Heart left ventricle (tissue), 16 donors: ENCODE results near the gene NECTIN1. TPM values are rescaled to one million over a fixed set of nuclear protein-coding genes. Genes with fewer than 3 reads are reported as not detected.

Source experiments
- ATAC-seq, 4 donors: fragments of 200-7000 bp; cut with Tn5 transposase; one replicate each; pipeline ENCODE4 v1.9.1; 2020 to 2022; ENCODE audit warnings: moderate library complexity in 4 of 4, mild to moderate bottlenecking in 3 of 4, moderate number of reproducible peaks in 1 of 4
- DNase-seq, 5 donors: peaks; one replicate each; pipeline ENCODE4 v3.0.0-alpha.2; 2020
- H3K27ac ChIP-seq, 12 donors: fragments of 200-600 bp; sonication (generic) in 4 of 12; one replicate each; pipeline versions ENCODE4 v1.5.0 to v1.8.0; 2016 to 2022; ENCODE audit warnings: mild to moderate bottlenecking in 2 of 12
- H3K27me3 ChIP-seq, 9 donors: fragments of 200-600 bp; sonication (generic) in 2 of 9; one replicate each; pipeline versions ENCODE4 v1.5.1 to v1.8.0; 2016 to 2022; ENCODE audit warnings: mild to moderate bottlenecking in 3 of 9
- H3K36me3 ChIP-seq, 9 donors: fragments of 200-600 bp; sonication (generic) in 2 of 9; one replicate each; pipeline versions ENCODE4 v1.5.0 to v1.8.0; 2018 to 2022; ENCODE audit warnings: mild to moderate bottlenecking in 2 of 9
- H3K4me1 ChIP-seq, 12 donors: fragments of 200-600 bp; sonication (generic) in 4 of 12; one replicate each; pipeline versions ENCODE4 v1.5.0 to v1.8.0; 2016 to 2022; ENCODE audit warnings: mild to moderate bottlenecking in 3 of 12
- H3K4me3 ChIP-seq, 12 donors: fragments of 200-600 bp; sonication (generic) in 4 of 12; one replicate each; pipeline versions ENCODE4 v1.5.0 to v1.8.0; 2017 to 2022; ENCODE audit warnings: mild to moderate bottlenecking in 9 of 12, moderate library complexity in 4 of 12
- H3K9me3 ChIP-seq, 12 donors: fragments of 200-600 bp; sonication (generic) in 4 of 12; one replicate each; pipeline versions ENCODE4 v1.5.0 to v1.8.0; 2016 to 2022; ENCODE audit warnings: mild to moderate bottlenecking in 1 of 12
- CTCF ChIP-seq, 12 donors: fragments of 200-600 bp; sonication (generic) in 4 of 12; IDR thresholded peaks; one replicate each; pipeline versions ENCODE4 v1.5.0 to v1.8.0; 2018 to 2022; ENCODE audit warnings: antibody characterized with exemption in 12 of 12, mild to moderate bottlenecking in 5 of 12
- POLR2A ChIP-seq, 2 donors: fragments of 450-650 bp; IDR thresholded peaks; one replicate each; pipeline ENCODE4 v1.6.1; 2017; ENCODE audit warnings: antibody characterized with exemption in 2 of 2, mild to moderate bottlenecking in 2 of 2, moderate library complexity in 2 of 2
- WGBS, 4 donors: extraction: QIAGEN DNeasy Blood & Tissue Kit in 2 of 4; methylation state at CpG; one replicate each; pipeline versions ENCODE4 v1.1.5 to v1.1.7; 2013 to 2018; 5-methylcytosine and 5-hydroxymethylcytosine counted together
- intact Hi-C, 10 donors: fragments of 100-400 bp; cut with DNase I; formaldehyde crosslinking; loops; one replicate each; pipeline versions ENCODE4 v1.11.1 to v1.14.2; 2022
- polyA plus RNA-seq, 2 donors: library from polyadenylated mRNA; stranded (reverse); fragments of 200-250 nt; gene quantifications; one replicate each; pipeline ENCODE4 v1.2.3, GENCODE V29; 2013
- total RNA-seq, 9 donors: library from RNA; depleted of rRNA in 2 of 9; stranded (reverse); fragments of >200 nt in 2 of 9; fragmentation: NEBNext Ultra II Directional in 3 of 9; extraction: Animal tissue kit (Norgen Biotek cat#: 25700) in 3 of 9; gene quantifications; one replicate each; pipeline versions ENCODE4 v1.1.0 to v1.2.4, GENCODE V29; 2016 to 2023
- donor health status: ischemic (EF 13 %, LVEDD 7.1; RV severe dilation, severe dysfunction).
- donor health status: healthy with polysubstance abuse.
- donor health status: DM: no; HTN: yes; CAD: no.
- donor health status: DM: no; HTN: no; CAD: no.
- donor health status: ischemic (EF 25% LVEDD 6.9; RV normal size, moderate dysfunction).
- donor health status: ischemic (EF 25% LVEDD 5.7; RV mildly dilated, moderate dysfunction).
- donor health status: healthy.
- donor health status: DM: yes; HTN: yes; CAD: no.
- donor health status: ischemic (EF 35%, LVEDD 5.7; RV mildly dilated, moderate dysfunction).
- donor health status: nonischemic (EF 11% LVEDD 7.7; RV severe dilation, severe dysfunction).
- donor health status: DM: yes; HTN: yes; CAD: no.
- donor health status: PGD.
- donor health status: ischemic (EF 29% LVEDD 5.4; RV normal size, mild dysfunction).
- donor health status: nonischemic (EF 23%, LVEDD 6.1; RV moderate dilation, normal function).

NECTIN1 gene
- total and polyA plus RNA-seq, 11 donors: 5.8 to 28.6 (median 18.5) TPM

DNA sequence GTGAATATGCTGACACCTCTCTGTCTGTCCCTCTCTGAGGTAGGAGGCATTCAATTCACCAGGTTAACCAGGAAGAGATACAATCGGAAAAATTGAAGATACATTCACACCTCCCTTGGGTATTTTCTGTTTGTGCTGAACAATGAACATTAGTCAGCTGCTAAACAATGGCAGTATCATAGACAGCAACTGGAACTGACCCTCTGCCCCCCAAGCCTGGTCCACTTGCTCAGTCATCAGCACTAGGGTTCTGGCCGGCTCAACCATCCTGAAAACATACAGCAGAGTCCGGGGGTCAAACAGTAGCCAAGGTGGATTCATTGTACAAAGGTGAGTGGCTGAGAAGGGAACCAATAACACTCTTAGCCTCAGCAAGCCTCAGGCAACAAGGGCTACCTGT, 4.0 kb downstream of the NECTIN1 start:
- DNase-seq: no peak
- Histone ChIP-seq H3K9me3 (no peaks in the 10 kb centered on the region), H3K4me1 (peaks cover 0 to 39% (median 27%) of the 10 kb centered on the region in 12 donors), H3K36me3 (no peaks in the 10 kb centered on the region), H3K4me3 (no peak overlapping the region), H3K27me3 (peaks cover 0 to 10% (median 0%) of the 10 kb centered on the region in 9 donors), H3K27ac (no peak overlapping the region)
- 86 to 95% (median 89%) methylated on average over 3 of the region's 3 CpGs for whole genome bisulfite sequencing, 4 donors
- no peak for ATAC-seq
- intact Hi-C loops: loop anchor here (5.0 to 10.0 kb wide), 9 partner anchors 38 to 382 kb away; no protein-coding TSS in a partner anchor
- no peak for TF ChIP-seq CTCF (IDR thresholded peaks at IDR 0.05)
- TF ChIP-seq POLR2A (IDR thresholded peaks at IDR 0.05): no peak

GRCh38 chr11:119723952-119724325, 5.1 kb downstream of the NECTIN1 start:
- Histone ChIP-seq H3K9me3 (no peaks in the 10 kb centered on the region), H3K27ac (no peak overlapping the region), H3K27me3 (peaks cover 0 to 10% (median 0%) of the 10 kb centered on the region in 9 donors), H3K36me3 (no peaks in the 10 kb centered on the region), H3K4me1 (peaks cover 0 to 33% (median 22%) of the 10 kb centered on the region in 12 donors), H3K4me3 (no peak overlapping the region)
- ATAC-seq (no peak), DNase-seq (no peak)
- WGBS, 4 donors: 80 to 85% (median 81%) methylated on average over 4 of the region's 4 CpGs
- TF ChIP-seq CTCF (IDR thresholded peaks at IDR 0.05) (no peak), POLR2A (IDR thresholded peaks at IDR 0.05) (no peak)
- intact Hi-C loops: loop anchor here in 5 of 10 donors (5.0 to 10.0 kb wide), 4 partner anchors 42 to 381 kb away; no protein-coding TSS in a partner anchor

GRCh38 chr11:119723243-119723951, 5.6 kb downstream of the NECTIN1 start:
- intact Hi-C loops: loop anchor here in 5 of 10 donors (5.0 to 10.0 kb wide), 4 partner anchors 41 to 381 kb away; no protein-coding TSS in a partner anchor
- ATAC-seq (no peak), DNase-seq (no peak)
- Histone ChIP-seq H3K36me3 (no peaks in the 10 kb centered on the region), H3K27me3 (peaks cover 0 to 10% (median 0%) of the 10 kb centered on the region in 9 donors), H3K4me3 (no peak overlapping the region), H3K27ac (no peak overlapping the region), H3K4me1 (peaks cover 0 to 32% (median 21%) of the 10 kb centered on the region in 12 donors), H3K9me3 (no peaks in the 10 kb centered on the region)
- TF ChIP-seq CTCF (IDR thresholded peaks at IDR 0.05) (no peak), POLR2A (IDR thresholded peaks at IDR 0.05) (no peak)
- WGBS, 4 donors: 69 to 81% (median 77%) methylated on average over 6 of the region's 6 CpGs

DNA sequence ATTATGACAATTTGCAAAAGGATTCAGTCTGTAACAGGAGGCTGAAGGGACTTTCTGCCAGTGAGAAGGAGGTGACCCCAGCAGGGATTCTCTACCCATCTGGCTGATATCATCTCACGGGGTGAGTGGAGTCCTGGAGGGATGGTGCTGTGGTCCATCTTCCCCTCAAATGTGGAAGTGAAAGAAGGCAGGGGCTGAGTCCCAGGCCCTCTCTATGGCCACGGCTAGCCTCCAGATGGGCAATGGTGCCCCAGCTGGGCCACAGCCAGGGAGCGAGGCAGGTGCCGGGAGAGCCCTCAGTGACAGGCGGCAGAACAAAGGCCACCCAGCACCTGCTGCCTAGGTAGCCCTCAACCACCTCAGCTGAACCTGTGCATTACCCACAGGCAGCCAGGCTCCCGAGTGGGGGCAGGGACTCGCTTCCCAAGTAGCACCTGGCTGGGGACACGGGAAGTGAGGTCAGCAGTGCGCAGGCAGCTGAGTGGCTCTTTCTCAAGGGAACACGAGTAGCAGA, 6.7 kb downstream of the NECTIN1 start:
- intact Hi-C loops: loop anchor here in 5 of 10 donors (5.0 to 10.0 kb wide), 4 partner anchors 40 to 382 kb away; no protein-coding TSS in a partner anchor
- H3K27ac ChIP-seq: no peak overlapping the region
- ATAC-seq (no peak), DNase-seq (no peak)
- TF ChIP-seq POLR2A (IDR thresholded peaks at IDR 0.05) (no peak), CTCF (IDR thresholded peaks at IDR 0.05) (no peak)
- H3K36me3 ChIP-seq: no peaks in the 10 kb centered on the region
- no peak overlapping the region for H3K4me3 ChIP-seq
- WGBS, 4 donors: 89 to 93% (median 92%) methylated on average over 9 to 10 of the region's 10 CpGs
- peaks cover 0 to 23% (median 12%) of the 10 kb centered on the region in 12 donors for H3K4me1 ChIP-seq
- H3K9me3 ChIP-seq: no peaks in the 10 kb centered on the region
- peaks cover 0 to 5% (median 0%) of the 10 kb centered on the region in 9 donors for H3K27me3 ChIP-seq
